ENCODE data around the gene TSPAN2. TPM values are rescaled to one million over a fixed set of nuclear protein-coding genes. Genes with fewer than 3 reads are reported as not detected.

TSPAN2 gene
- total and polyA plus RNA-seq, 4 donors = 0.13 to 1.5 (median 0.30) TPM

GRCh38 chr1:115112496-115113375 lies 23.4 kb upstream of the TSPAN2 start:
- H3K4me1 ChIP-seq (ENCODE audit: control insufficient read depth in 4 of 4, insufficient read depth in 4 of 4, low read length in 3 of 4) = no peaks in the 10 kb centered on the region
- DNase-seq (ENCODE audit: low spot score) = peak; percentile 66
- H3K9me3 ChIP-seq (ENCODE audit: control insufficient read depth in 4 of 4, low read length in 3 of 4) = peaks cover 0 to 4% (median 0%) of the 10 kb centered on the region in 4 donors
- H3K36me3 ChIP-seq (ENCODE audit: control insufficient read depth in 4 of 4, insufficient read depth in 3 of 4, low read depth in 1 of 4, low read length in 3 of 4) = no peaks in the 10 kb centered on the region
- H3K27me3 ChIP-seq (ENCODE audit: control insufficient read depth in 4 of 4, insufficient read depth in 4 of 4, low read length in 3 of 4) = no peaks in the 10 kb centered on the region
- H3K9ac ChIP-seq (ENCODE audit: low read depth in 1 of 2, low read length in 2 of 2) = no peak overlapping the region
- no peak overlapping the region for H3K27ac ChIP-seq (ENCODE audit: low read depth in 1 of 2, low read length in 2 of 2)
- TF ChIP-seq, protein P1, sequence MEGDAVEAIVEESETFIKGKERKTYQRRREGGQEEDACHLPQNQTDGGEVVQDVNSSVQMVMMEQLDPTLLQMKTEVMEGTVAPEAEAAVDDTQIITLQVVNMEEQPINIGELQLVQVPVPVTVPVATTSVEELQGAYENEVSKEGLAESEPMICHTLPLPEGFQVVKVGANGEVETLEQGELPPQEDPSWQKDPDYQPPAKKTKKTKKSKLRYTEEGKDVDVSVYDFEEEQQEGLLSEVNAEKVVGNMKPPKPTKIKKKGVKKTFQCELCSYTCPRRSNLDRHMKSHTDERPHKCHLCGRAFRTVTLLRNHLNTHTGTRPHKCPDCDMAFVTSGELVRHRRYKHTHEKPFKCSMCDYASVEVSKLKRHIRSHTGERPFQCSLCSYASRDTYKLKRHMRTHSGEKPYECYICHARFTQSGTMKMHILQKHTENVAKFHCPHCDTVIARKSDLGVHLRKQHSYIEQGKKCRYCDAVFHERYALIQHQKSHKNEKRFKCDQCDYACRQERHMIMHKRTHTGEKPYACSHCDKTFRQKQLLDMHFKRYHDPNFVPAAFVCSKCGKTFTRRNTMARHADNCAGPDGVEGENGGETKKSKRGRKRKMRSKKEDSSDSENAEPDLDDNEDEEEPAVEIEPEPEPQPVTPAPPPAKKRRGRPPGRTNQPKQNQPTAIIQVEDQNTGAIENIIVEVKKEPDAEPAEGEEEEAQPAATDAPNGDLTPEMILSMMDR (IDR thresholded peaks at IDR 0.05; ENCODE audit: low read depth, low read length, missing input control) = peak; percentile 87
- TF ChIP-seq ATF3 (IDR thresholded peaks at IDR 0.05) (no peak), RAD21 (IDR thresholded peaks at IDR 0.05) (peak; percentile 89 to 92), TAF1 (conservative IDR thresholded peaks at IDR 0.05) (no peak), SP1 (IDR thresholded peaks at IDR 0.05) (no peak), FOXA1 (IDR thresholded peaks at IDR 0.05) (no peak), NR2F2 (IDR thresholded peaks at IDR 0.05) (no peak), RXRA (IDR thresholded peaks at IDR 0.05) (no peak), HNF4G (IDR thresholded peaks at IDR 0.05) (no peak)
- TF ChIP-seq, protein P2, sequence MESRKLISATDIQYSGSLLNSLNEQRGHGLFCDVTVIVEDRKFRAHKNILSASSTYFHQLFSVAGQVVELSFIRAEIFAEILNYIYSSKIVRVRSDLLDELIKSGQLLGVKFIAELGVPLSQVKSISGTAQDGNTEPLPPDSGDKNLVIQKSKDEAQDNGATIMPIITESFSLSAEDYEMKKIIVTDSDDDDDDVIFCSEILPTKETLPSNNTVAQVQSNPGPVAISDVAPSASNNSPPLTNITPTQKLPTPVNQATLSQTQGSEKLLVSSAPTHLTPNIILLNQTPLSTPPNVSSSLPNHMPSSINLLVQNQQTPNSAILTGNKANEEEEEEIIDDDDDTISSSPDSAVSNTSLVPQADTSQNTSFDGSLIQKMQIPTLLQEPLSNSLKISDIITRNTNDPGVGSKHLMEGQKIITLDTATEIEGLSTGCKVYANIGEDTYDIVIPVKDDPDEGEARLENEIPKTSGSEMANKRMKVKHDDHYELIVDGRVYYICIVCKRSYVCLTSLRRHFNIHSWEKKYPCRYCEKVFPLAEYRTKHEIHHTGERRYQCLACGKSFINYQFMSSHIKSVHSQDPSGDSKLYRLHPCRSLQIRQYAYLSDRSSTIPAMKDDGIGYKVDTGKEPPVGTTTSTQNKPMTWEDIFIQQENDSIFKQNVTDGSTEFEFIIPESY (IDR thresholded peaks at IDR 0.05) = no peak
- TF ChIP-seq, protein P3, sequence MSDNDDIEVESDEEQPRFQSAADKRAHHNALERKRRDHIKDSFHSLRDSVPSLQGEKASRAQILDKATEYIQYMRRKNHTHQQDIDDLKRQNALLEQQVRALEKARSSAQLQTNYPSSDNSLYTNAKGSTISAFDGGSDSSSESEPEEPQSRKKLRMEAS (IDR thresholded peaks at IDR 0.05) = no peak
- H3K4me3 ChIP-seq (ENCODE audit: low read depth in 1 of 3, low read length in 3 of 3) = no peak overlapping the region
- 28% methylated on average over 18 of the region's 18 CpGs for WGBS

- DNase-seq (ENCODE audit: low spot score) = no peak
- 72% methylated on average over 5 of the region's 5 CpGs for WGBS
- peaks cover 0 to 4% (median 0%) of the 10 kb centered on the region in 4 donors for H3K9me3 ChIP-seq (ENCODE audit: control insufficient read depth in 4 of 4, low read length in 3 of 4)
- no peaks in the 10 kb centered on the region for H3K36me3 ChIP-seq (ENCODE audit: control insufficient read depth in 4 of 4, insufficient read depth in 3 of 4, low read depth in 1 of 4, low read length in 3 of 4)
- no peak for TF ChIP-seq FOXA2 (IDR thresholded peaks at IDR 0.05)
- H3K9ac ChIP-seq (ENCODE audit: low read depth in 1 of 2, low read length in 2 of 2) = no peak overlapping the region
- no peaks in the 10 kb centered on the region for H3K27me3 ChIP-seq (ENCODE audit: control insufficient read depth in 4 of 4, insufficient read depth in 4 of 4, low read length in 3 of 4)
- no peak overlapping the region for H3K27ac ChIP-seq (ENCODE audit: low read depth in 1 of 2, low read length in 2 of 2)
- no peaks in the 10 kb centered on the region for H3K4me1 ChIP-seq (ENCODE audit: control insufficient read depth in 4 of 4, insufficient read depth in 4 of 4, low read length in 3 of 4)
- no peak overlapping the region for H3K4me3 ChIP-seq (ENCODE audit: low read depth in 1 of 3, low read length in 3 of 3)
These were observed 18.4 kb upstream of the TSPAN2 start for GRCh38 chr1:115107516-115108260.

All from liver (tissue), 9 donors.